Frontal cortex (tissue), 4 donors: ENCODE data around the gene QPCT. TPM values are rescaled to one million over a fixed set of nuclear protein-coding genes. Genes with fewer than 3 reads are reported as not detected.
"Not testable (repeated sequence)": the region's sequence is repeated elsewhere in the genome, so short reads cannot be mapped to it uniquely, and the experiment has no call there.

Experiments
- DNase-seq, 2 donors: peaks; one replicate each; pipeline ENCODE4 v3.0.0; 2012; ENCODE audit warnings: low spot score in 2 of 2
- FAIRE-seq: peaks from 2 replicates; lab custom pipeline; 2012; peaks lifted over from hg19 to GRCh38; lab: Jason Lieb, UNC
- total RNA-seq: library from RNA; depleted of rRNA; stranded (reverse); fragments of >200 nt; gene quantifications from one replicate; pipeline ENCODE4 v1.2.3, GENCODE V29; 2014
- donor health status: control.
- donor health status: control.
- donor health status: control.

QPCT gene
- 22.0 TPM for total RNA-seq

DNA sequence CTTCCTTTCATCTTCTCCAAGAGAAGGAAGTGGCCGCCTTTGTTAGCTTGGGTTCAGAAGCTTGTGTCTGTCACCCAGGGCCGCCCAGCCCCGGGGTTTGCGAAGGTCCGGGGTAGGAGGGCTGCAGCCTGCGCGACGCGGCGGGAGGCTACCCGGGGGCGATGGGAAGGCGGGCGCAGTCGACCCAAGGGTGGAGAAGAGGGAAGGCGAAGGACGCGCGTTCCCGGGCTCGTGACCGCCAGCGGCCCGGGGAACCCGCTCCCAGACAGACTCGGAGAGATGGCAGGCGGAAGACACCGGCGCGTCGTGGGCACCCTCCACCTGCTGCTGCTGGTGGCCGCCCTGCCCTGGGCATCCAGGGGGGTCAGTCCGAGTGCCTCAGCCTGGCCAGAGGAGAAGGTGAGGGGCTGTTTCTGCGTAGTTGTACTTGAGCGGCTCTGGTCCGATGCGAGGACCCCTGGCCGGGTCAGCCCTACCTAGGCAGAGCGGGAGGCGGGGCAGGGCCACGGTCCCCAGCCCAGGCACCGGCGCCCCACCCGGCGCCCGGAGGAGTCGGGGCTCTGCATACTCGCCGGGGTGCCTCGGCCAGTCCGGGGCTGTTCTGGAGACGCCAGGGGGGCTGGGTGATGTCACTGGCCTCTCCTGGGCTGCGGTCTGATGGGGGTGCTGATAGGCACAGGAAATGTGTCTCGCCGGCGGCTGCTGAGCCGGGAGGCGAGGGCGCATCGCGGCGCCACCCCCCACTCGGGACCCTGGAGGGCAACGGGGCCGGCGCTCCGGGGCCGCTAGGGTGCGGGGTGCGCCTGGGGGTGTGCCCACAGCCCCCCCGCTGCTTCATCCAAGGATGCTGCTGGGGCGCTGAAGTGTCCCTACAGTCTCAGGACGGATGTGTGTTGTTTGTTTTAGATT, at the start of gene QPCT:
Gene QPCT, plus strand, starts transcription at position 178 of the 909 bp plus-strand sequence. Its CDS starts 102 bp downstream, at position 280.
- FAIRE-seq (no peak), DNase-seq (peak; percentile 57 to 75)

DNA sequence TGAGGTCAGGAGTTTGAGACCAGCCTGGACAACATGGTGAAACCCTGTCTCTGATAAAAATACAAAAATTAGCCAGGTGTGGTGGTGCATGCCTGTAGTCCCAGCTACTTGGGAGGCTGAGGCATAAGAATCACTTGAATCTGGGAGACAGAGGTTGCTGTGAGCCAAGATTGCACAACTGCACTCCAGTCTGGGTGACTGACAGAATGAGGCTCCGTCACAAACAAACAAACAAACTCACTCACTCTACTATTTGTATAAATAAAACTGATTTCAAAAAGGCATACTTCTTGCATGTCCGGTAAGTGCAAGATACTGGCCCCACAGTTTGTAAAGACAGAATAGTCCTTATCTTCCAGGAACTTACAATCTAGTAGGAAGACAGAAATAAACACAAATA, 49.6 kb upstream of the QPCT start:
- not testable (repeated sequence) for FAIRE-seq, DNase-seq

DNA sequence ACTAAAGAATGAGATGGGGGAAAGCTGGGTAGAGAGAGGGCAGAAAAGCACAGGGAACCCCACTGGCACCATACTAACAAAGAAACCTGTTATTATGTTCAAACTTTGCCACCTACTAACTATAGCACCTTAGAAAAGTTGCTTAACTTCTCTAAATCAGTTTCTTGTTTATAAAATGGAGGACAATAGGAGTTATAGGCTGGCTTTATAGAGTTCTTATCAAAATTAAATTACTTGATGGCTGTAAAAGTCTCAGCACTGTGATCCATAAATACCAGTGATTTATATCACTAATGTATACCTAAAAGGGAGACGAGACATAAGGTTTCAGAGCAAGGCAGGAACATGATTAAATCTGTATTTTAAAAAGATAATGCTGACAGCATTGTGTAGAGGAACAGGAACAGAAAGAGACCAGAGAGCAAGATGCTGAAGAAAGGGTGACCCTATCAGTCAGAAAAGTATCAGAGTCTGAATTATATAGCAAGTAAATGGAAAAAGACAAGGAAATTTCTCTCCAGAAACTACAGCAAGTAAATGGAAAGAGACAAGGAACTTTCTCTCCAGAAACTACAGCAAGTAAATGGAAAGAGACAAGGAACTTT, 48.9 kb upstream of the QPCT start:
- no peak for DNase-seq
- no peak for FAIRE-seq

DNA sequence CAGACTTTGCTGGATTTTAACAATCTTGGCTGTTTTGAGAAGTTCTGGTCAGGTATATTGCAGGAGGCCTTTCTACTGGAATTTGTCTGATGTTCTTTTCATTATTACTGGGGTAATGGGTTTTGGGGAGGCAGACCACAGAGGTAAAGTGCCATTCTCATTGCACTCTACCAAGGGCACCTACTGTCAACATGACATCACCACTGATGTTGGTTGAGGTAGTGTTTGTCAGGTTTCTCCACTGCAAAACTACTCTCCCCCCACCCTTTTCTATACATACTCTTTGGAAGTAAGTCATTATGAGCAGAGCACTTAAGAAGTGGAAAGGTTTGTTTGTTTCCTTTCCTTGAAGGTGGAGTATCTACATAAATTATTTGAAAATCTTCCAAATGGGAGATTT, 46.8 kb upstream of the QPCT start:
- DNase-seq (no peak), FAIRE-seq (no peak)

DNA sequence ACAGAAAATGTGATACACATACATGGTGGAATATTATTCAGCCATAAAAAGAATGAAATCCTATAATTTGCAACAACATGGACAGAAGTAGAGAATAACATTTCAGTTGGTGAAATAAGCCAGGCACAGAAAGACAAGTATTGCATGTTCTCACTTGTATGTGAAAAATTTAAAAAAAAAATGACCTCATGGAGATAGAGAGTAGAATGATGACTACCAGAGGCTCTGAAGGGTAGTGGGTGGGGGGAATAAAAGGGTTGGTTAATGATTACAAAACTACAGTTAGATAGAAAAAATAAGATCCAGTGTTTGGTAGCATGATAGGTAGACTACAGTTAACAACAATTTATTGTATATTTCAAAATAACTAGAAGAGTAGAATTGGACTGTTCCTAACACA, 44.3 kb upstream of the QPCT start:
- no peak for DNase-seq
- no peak for FAIRE-seq

DNA sequence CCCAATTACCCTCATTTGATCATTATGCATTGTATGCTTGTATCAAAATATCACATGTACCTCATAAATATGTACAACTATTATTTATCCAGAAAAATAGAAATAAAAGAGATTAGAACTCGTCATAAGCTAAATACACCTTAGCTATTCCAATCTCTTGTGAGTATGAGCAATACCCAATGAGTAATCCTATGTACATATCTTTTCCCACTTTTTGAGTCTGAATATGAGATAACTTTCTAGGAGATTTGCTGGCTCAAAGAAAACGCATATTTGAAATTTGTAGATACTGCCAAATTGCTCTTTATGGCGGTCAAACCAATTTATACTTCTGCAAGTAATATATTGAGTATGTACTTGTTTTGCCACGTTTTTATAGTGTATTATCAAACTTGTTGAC, 43.9 kb upstream of the QPCT start:
- FAIRE-seq (no peak), DNase-seq (no peak)

DNA sequence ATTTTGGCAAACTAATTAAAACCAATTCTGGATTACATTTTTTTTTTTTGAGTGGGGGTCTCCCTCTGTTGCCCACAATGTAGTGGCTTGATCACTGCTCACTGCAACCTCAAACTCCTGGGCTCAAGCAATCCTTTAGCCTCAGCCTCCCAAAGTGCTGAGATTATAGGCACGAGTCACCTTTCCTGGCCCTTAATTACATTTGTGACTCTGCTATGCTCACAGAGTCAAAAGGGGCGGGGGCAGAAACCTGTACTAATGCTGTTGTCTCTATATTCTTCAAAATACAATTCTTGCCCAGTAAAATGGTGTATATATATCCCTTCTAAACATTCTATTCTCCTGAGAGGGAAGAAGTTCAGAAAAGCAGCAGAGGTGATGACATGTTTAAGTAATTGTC, 43.0 kb upstream of the QPCT start:
- FAIRE-seq (no peak), DNase-seq (no peak)

DNA sequence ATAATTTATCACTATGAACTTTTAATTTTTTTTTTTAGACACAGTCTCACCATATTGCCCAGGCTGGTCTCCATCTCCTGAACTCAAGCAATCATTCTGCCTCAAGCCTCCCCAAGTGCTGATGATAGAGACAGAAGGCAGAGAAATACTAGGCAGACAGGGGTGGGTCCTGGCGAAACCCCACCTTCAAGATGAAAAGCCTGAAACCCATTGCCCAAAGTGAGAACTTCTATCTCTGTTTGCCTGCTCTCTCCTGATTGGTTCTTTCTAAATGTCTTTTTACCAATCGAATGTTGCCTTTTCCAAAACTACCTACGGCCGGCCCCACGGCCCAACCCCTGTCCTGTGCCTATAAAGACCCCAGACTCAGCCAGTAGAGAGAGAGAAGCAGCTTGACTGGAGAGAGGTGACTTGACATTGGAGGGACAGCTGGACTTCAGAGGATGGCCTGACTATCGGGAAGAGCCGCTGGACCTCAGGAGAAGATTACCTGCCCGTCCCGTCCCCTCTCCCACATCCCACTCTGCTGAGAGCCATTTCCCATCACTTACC, 41.7 kb upstream of the QPCT start:
- DNase-seq = no peak

DNA sequence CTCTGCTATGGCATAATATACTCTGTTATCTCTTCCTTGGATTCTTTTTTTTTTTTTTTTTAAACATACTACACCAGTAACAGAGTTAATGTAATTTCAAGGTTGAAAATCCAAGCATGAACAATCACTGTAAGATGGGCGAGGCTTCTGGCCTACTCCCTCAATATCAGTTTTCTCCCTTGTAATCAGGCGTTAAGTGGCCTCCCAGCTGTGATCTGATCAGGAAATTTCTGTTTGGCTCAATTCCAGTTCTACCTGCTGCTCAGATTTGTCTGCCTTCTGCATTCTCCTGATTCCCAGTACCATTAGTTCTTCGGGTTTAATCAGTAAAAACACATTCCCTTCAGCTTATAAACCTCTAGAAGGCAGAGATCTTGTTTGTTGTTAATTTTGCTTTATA, 38.4 kb upstream of the QPCT start:
- DNase-seq (no peak), FAIRE-seq (no peak)

More for the DNA sequence above, 41.7 kb upstream of the QPCT start:
- no peak for FAIRE-seq

DNA sequence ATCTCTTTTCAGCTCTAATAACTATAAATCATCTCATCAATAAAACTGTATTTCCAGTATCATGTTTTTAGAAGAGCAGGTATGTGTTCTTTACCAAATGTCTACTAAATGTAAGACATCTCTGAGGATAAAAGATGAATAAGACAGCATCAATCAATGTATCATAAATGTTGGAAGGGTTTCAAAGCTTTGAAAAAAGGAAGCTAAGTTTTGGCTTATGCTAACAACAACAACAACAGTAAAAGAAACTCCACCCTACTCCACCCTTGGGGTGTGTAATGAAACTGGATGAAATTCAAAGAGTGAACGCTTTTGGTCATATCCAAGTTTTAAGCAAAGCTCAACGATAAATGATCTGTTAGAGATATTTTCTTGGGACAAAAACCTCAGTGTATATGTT, 36.9 kb upstream of the QPCT start:
- no peak for DNase-seq
- no peak for FAIRE-seq

DNA sequence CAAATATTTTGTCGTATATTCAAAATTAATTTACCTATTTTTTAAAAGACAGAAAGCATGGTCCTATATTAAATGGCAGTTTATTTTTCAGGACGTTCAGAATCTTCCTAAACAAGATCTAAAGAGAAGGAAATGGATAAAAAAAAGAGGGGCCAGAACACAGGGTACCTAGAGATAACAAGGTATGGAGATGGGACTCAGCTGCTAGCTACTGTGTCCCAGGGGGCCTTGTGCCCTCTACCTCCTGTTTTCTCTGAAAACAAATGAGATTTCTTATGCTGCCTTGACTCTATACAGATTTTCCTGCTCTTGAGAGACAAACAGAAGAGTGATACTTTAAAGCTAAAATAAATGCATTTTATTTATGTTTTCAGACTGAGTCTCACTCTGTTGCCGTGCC, 29.1 kb upstream of the QPCT start:
- FAIRE-seq = no peak

DNA sequence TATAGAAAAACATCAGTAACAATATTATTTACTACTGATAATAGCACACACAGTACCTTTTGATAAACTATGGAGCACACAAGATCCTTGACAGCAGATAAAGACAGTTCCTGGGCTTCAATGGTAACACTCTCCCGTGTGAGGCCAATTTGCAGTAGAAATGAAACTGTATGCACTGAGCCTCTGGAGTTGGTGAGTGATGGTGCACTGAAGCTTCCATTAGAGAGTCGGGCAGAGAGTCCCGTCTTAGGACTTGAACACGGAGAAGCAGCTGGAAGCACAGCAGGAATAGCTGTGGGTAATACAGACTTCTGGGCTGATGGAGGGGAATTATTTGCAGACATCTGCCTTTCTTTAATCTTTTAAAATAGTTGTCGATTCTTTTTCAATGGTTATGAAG, 28.2 kb upstream of the QPCT start:
- DNase-seq (no peak), FAIRE-seq (no peak)

More for the DNA sequence above, 29.1 kb upstream of the QPCT start:
- no peak for DNase-seq

DNA sequence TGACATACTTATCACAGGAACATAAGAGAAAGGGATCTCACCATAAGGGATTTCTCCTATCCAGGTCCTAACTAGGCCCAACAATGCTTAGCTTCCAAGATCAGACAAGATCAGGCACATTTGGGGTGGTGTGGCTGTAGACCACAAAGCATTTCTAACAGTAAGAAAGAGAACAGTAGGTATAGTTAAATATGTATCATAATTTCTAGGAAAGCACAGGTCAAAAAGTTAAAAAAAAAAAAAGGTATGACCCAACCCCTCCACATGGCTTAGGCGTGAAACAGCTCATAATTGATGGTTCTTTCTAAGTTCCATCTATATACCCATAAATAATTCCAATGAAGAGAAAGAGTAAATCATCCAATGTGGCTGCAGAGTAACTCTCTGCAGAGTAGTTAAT, 26.7 kb upstream of the QPCT start:
- FAIRE-seq (no peak), DNase-seq (no peak)

DNA sequence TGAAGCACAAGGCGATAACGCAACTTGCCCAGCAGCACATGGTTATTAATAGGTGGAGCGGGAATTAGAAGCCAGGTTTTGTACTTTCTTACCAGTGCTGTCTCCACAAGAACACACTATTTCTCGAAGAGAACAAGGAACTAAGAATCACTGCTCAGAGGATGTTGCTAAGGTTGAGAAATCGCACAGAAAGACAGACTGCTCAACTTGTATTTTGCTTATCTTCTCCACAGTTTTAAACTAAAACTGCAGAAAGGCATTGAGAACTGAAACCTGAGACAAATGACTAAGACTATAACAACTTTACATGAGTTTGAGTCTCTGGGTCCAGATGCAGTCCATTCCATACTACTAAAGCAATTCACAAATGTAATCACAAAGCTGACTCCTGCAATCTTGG, 26.0 kb upstream of the QPCT start:
- FAIRE-seq = no peak

DNA sequence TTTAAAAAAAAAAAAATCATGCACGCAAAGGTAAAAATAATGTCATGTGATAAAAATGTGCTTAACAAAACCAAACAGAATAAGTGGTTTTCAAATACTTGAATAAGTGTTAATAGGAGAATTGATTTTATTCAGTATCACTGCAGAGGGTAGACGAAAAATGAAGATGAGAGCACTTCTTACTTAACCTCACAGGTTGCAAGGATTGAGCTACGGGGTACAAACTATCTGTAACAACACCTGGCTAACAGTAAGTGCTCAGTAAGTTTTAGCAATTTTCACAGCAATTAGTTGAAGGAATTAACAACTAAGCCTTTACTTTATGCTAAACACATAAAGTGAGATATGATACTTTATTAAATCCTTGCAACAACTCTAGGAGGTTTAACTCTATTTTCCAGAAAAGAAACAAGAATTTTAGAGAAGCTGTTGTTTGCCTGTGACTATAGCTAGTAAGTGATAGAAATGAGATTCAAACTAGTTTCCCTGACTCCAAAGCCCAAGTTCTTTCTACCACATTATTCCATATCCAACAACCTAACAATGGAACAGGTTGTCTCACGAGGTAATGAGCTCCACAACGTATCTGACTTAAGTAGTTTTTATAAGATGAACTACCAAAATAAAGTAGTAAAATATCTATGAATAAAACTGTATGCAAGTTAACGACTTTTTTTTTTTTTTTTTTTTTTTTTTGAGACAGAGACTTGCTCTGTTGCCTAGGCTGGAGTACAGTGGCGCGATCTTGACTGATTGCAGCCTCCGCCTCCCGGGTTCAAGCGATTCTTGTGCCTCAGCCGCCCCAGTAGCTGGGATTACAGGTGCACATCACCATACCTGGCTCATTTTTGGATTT, 24.4 kb upstream of the QPCT start:
- DNase-seq = no peak
- no peak for FAIRE-seq

More for the DNA sequence above, 26.0 kb upstream of the QPCT start:
- no peak for DNase-seq

DNA sequence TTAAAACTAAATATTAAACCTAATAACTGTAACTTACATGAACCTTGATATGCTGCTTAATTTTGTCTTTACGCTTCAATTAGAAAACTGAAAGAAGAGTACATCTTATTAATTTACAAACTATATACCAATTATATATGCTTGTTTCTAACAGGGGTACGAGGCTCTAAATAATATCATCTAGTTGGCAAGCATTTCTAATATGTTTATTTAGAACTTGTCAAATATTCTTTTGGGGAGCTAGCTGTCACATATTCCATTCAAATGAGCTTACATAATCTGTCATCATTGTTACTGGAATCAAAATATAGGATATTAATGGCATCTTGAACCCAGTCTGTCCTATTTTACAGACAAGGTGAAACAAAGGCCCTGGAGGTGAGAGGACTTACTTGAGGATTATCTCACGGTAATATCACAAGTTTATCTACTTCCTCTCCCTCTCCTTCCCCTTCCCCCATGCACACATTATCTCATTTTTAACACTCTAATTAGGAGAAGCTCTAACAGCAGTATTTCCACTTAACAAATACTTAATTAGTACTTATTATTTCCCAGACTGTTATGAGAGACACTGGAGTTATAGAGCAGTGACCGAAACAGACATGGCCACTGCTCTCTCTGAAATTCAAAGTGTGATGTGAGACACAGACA, 23.3 kb upstream of the QPCT start:
- FAIRE-seq = no peak
- no peak for DNase-seq

DNA sequence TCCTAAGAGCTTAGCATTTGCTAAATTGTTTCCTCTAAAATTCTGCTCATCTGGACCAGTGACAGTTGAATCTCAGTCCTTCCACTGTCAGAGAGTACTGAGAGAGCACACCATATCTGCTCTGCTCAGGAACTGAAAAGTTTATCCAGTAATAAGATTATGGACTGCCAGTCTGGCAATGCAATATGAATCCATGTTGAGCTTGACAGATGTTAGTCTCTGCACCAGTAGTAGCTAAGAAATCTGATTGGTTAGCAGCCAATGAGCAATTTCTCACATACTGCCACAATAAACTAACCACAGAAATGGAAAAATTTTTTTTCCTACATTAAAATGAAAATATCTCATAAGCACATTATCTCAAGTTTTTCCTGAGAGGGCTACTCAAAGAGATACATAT, 22.1 kb upstream of the QPCT start:
- no peak for FAIRE-seq

DNA sequence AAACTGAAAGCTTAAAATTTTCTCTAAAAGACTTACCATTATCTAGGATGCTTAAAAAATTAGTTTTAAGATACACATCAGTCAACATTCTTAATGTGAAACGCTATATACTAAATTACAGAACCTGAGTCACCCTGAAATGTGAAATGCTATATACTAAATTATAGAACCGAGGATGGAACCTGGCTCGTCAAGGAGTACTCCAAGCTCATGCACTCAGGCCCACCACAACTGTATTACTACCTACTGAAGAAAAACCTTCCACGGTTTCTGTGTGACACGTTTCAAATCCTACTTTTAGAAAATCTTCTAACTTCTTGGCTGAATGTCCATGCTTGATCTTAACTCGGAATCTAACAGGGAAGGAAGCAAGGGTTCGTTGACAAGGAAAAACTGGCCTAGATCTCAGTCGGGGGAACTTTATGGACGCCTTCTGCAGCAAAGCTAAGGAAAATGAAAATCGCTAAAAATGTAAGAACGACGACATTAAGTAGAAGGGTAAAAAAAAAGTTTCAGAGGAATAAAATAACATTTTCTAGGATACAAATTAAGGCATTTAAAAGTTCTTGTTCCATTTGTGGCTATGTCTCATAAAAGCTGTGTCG, 21.2 kb upstream of the QPCT start:
- DNase-seq (no peak), FAIRE-seq (no peak)

More for the DNA sequence above, 22.1 kb upstream of the QPCT start:
- no peak for DNase-seq
